Right atrium auricular region (tissue), 2 donors: ENCODE measurements around the gene SPTY2D1. TPM values are rescaled to one million over a fixed set of nuclear protein-coding genes. Genes with fewer than 3 reads are reported as not detected.
"Not testable (repeated sequence)": the region's sequence is repeated elsewhere in the genome, so short reads cannot be mapped to it uniquely, and the experiment has no call there.

Experiments used
- DNase-seq: peaks from one replicate; pipeline ENCODE4 v3.0.0-alpha.2; 2019; ENCODE audit warnings: low spot score
- H3K27ac ChIP-seq, 2 donors: fragments of 200-600 bp; sonication (generic); 1 replicate in 1 of 2; 2 replicates in 1 of 2; pipeline ENCODE4 v1.5.1; 2016 to 2019
- H3K27me3 ChIP-seq, 2 donors: fragments of 200-600 bp; sonication (generic); one replicate each; pipeline versions ENCODE4 v1.5.1 to v1.6.0; 2017 to 2019
- H3K36me3 ChIP-seq: fragments of 200-600 bp; sonication (generic); one replicate; pipeline ENCODE4 v1.5.1; 2016
- H3K4me1 ChIP-seq, 2 donors: fragments of 200-600 bp; sonication (generic); one replicate each; pipeline versions ENCODE4 v1.5.1 to v1.6.0; 2017 to 2019
- H3K4me3 ChIP-seq, 2 donors: fragments of 200-600 bp; sonication (generic); 1 replicate in 1 of 2; 2 replicates in 1 of 2; pipeline ENCODE4 v1.5.1; 2017 to 2019; ENCODE audit warnings: mild to moderate bottlenecking in 1 of 2, moderate library complexity in 1 of 2
- H3K9me3 ChIP-seq, 2 donors: fragments of 200-600 bp; sonication (generic); one replicate each; pipeline ENCODE4 v1.5.1; 2019
- total RNA-seq, 2 donors: library from RNA; depleted of rRNA; stranded (reverse); fragments of >200 nt; gene quantifications; one replicate each; pipeline ENCODE4 v1.1.0, GENCODE V29; 2016
- TF ChIP-seq, protein P1 (sequence below), 2 donors: fragments of 200-600 bp; sonication (generic); IDR thresholded peaks; one replicate each; pipeline ENCODE4 v1.5.1; 2019; ENCODE audit warnings: antibody characterized with exemption in 2 of 2

The SPTY2D1 gene
- total RNA-seq, 2 donors from 2014 or later: 9.2 to 15.3 TPM

DNA sequence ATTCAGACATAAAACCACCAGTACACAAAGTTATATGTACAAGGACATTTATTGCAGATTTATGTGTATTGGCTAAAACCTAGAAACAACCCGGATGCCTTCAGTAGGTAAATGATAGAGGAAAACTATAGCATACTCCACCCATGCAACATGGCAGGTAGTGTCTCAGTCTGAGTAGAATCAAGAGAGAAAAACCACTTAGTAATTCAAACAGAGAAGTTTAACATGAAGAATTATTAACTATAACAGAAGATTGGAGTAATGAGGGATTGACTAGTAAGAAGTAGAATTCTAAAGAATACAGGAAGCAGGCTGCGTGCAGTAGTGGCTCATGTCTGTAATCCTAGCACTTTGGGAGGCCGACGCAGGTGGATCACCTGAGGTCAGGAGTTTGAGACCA lies 16.2 kb upstream of the SPTY2D1 start:
- Histone ChIP-seq H3K27ac (no peak overlapping the region), H3K36me3 (no peaks in the 10 kb centered on the region), H3K4me1 (no peaks in the 10 kb centered on the region), H3K27me3 (no peaks in the 10 kb centered on the region), H3K4me3 (no peak overlapping the region), H3K9me3 (no peaks in the 10 kb centered on the region)
- no peak for DNase-seq
- TF ChIP-seq, protein P1, sequence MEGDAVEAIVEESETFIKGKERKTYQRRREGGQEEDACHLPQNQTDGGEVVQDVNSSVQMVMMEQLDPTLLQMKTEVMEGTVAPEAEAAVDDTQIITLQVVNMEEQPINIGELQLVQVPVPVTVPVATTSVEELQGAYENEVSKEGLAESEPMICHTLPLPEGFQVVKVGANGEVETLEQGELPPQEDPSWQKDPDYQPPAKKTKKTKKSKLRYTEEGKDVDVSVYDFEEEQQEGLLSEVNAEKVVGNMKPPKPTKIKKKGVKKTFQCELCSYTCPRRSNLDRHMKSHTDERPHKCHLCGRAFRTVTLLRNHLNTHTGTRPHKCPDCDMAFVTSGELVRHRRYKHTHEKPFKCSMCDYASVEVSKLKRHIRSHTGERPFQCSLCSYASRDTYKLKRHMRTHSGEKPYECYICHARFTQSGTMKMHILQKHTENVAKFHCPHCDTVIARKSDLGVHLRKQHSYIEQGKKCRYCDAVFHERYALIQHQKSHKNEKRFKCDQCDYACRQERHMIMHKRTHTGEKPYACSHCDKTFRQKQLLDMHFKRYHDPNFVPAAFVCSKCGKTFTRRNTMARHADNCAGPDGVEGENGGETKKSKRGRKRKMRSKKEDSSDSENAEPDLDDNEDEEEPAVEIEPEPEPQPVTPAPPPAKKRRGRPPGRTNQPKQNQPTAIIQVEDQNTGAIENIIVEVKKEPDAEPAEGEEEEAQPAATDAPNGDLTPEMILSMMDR (IDR thresholded peaks at IDR 0.05): no peak

DNA sequence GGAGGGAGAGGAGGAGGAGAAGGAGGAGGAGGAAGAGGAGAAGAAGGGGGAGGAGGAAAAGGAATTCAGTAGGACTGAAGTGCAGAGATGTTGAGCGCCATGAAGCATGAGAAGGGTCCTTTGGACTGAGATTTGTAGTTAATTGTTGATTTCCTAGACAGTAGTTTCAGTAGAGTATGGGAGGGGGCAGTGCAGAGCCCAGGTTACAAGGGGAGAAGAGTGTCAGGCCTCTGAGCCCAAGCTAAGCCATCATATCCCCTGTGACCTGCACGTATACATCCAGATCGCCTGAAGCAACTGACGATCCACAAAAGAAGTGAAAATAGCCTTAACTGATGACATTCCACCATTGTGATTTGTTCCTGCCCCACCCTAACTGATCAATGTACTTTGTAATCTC lies 8.9 kb upstream of the SPTY2D1 start:
- not testable (repeated sequence) for H3K27ac ChIP-seq, H3K36me3 ChIP-seq, DNase-seq, H3K27me3 ChIP-seq, H3K4me3 ChIP-seq, H3K4me1 ChIP-seq, H3K9me3 ChIP-seq

DNA sequence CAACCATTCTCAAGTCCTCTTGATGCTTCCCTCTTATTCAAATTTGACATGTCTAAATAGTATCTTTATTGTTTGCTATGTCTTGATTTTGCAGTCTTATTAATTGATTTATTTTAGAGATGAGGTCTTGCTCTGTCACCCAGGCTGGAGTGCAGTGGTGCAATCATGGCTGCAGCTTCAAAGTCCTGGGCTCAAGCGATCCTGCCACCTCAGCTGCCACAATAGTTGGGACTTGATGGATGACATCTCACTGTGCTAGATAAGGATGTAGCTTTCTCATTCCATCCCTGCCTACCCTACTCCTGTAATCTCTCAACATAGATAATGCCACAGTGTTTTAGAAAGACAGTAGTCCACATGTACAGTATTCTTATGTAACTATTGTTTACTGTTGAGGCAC lies 7.5 kb upstream of the SPTY2D1 start:
- Histone ChIP-seq H3K27me3 (no peaks in the 10 kb centered on the region), H3K27ac (no peak overlapping the region), H3K4me1 (no peaks in the 10 kb centered on the region), H3K9me3 (no peaks in the 10 kb centered on the region), H3K4me3 (no peak overlapping the region), H3K36me3 (no peaks in the 10 kb centered on the region)
- TF ChIP-seq, protein P1 (IDR thresholded peaks at IDR 0.05): no peak
- no peak for DNase-seq

DNA sequence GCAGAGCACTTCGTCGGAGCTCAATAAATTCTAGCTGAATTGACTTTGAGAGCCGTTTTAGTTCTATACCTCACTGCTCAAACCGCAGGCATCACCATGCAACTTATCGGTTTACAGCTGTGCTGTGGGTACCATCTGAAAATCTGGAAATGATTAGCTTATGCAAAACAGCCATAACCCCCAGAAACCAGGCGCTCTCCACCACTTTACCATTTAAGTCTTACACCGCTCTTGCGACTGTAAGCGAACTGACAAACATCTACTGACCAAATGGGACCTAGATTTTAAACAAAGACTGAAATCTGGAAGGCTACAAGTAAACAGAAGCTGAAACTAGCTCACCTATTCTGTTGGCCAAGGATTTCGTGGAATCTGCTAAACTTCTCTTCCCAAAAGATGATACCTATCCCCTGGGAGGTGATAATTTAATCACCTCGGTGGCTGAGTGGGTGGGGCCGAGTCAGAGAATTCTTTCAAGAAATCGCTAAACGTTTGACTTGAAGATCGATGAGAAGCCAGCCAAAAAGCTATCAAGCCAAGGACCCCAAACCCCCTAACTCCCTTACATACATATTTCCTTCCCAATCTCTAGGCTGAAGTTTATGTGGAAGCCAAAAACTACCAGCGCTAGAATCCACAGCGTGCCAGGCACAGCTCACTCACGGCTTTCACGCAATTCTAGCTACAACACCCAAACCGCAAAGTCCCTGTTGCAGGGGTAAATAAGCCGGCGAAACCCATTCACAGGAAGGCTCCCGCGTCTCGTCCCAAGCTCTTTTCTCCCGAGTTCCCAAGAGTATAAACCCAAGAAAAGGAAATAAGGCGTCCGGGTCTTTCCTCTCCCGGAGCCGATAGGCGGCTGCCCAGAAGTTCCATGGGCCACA lies 644 bp downstream of the SPTY2D1 start:
- Histone ChIP-seq H3K9me3 (no peaks in the 10 kb centered on the region), H3K27me3 (no peaks in the 10 kb centered on the region), H3K4me1 (peaks cover 0 to 15% of the 10 kb centered on the region in 2 donors), H3K4me3 (peak overlapping the region; percentile 84 to 88), H3K36me3 (no peaks in the 10 kb centered on the region), H3K27ac (peak overlapping the region; percentile 93 to 96)
- no peak for DNase-seq
- TF ChIP-seq, protein P1 (IDR thresholded peaks at IDR 0.05): no peak

DNA sequence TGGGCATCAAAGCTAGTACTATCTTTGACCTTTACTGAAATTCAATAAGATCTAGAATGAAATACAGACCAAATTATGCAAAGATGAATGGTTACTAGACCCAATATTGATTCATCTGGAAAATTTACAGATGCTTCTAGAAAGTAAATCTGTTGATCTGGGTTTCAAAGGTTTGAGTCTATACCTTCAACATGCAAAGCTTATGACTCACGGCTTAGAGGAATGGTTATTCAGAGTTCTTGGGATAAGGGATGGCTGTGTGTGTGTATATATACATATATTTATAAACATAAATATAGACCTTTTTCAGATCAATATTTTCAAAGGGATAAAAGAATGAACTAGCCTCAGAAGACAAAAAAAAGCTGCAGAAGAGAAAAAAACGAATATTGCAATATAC lies 1.3 kb downstream of the SPTY2D1 start:
- Histone ChIP-seq H3K4me1 (peaks cover 0 to 17% of the 10 kb centered on the region in 2 donors), H3K27ac (peak overlapping the region in 1 of 2 donors; percentile 96), H3K4me3 (peak overlapping the region in 1 of 2 donors; percentile 88), H3K36me3 (no peaks in the 10 kb centered on the region), H3K27me3 (no peaks in the 10 kb centered on the region), H3K9me3 (no peaks in the 10 kb centered on the region)
- DNase-seq: no peak
- TF ChIP-seq, protein P1 (IDR thresholded peaks at IDR 0.05): no peak

DNA sequence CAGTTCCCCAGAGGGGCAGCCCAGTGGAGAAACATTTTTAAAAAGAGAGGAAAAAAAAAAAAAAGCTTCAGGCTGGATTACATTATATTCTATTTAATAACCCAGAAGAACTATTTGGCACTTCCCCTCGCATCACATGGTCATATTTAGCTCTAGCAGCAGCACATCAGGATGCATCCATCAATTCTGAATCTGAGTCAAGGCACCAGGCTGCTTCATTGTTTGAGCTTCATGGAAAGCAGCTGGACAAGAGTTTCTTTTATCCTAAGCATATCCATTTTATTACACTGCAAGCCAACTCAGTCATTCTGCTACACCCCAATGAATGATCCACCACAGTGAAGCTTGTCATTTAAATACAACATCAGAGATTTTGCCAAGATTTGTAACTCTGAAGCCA lies 10.0 kb downstream of the SPTY2D1 start:
- H3K27me3 ChIP-seq: no peaks in the 10 kb centered on the region
- H3K27ac ChIP-seq: no peak overlapping the region
- peaks cover 0 to 9% of the 10 kb centered on the region in 2 donors for H3K4me1 ChIP-seq
- DNase-seq: no peak
- TF ChIP-seq, protein P1 (IDR thresholded peaks at IDR 0.05): no peak
- no peaks in the 10 kb centered on the region for H3K9me3 ChIP-seq
- no peaks in the 10 kb centered on the region for H3K36me3 ChIP-seq
- H3K4me3 ChIP-seq: no peak overlapping the region
